CD4-positive, alpha-beta T cell treated with Interferon alpha-2 for 1 hour (primary cell): ENCODE results near the gene CPTP.

Source experiments
- DNase-seq, 2 donors: peaks; one replicate each; pipeline ENCODE4 v3.0.0-alpha.2; 2020 to 2022

The CPTP gene

GRCh38 chr1:1324524-1325287 is at the start of gene CPTP, which contains the start of gene INTS11:
TSS of gene CPTP (plus strand) at chr1:1324802. CDS start at chr1:1326911, 2,109 bp downstream.
TSS of gene INTS11 (minus strand) at chr1:1324660. CDS start at chr1:1324608, 52 bp downstream.
- peak; percentile 94 to 96 for DNase-seq

DNA sequence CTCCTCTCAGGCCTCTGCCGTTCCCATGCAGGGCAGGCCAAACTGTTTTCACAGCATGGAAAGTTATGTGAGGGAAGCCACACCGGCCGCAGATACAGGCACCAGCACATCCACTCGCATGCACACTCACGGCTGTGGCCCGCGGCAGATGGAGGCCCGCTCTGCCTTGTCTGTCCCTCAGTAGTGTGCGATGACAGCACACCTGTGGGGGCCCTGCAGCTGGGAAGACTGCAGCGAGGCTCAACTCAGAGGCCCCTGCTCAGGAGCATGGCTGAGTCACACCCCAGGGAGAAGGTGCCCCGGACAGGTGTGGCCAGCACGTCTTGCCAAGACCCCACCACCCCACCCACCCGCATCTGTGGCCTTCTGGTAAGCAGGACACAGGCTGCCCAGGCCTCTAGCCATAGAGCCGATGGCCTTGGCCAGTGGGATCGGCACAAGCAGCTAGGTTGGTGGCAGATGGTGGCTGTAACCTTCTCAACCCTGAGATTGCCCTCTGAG is 49.6 kb upstream of the CPTP start:
- DNase-seq = no peak

- DNase-seq = no peak
These were observed 48.8 kb upstream of the CPTP start for GRCh38 chr1:1275836-1276235.

DNA sequence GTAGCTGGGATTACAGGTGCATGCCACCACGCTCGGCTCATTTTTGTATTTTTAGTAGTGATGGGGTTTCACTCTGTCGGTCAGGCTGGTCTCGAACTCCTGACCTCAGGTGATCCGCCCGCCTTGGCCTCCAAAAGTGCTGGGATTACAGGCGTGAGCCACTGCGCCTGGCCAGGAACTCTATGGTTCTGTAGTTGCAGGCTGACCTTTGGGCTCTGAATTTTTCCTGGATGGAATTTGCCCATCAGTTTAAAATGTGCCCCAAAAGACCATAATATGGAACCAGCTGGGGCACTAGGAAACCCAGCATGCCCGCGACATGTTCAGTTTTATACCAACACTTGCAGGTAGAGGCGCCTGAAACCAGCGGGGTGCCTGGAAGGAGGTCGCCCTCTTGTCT is 46.0 kb upstream of the CPTP start:
- DNase-seq = no peak

DNA sequence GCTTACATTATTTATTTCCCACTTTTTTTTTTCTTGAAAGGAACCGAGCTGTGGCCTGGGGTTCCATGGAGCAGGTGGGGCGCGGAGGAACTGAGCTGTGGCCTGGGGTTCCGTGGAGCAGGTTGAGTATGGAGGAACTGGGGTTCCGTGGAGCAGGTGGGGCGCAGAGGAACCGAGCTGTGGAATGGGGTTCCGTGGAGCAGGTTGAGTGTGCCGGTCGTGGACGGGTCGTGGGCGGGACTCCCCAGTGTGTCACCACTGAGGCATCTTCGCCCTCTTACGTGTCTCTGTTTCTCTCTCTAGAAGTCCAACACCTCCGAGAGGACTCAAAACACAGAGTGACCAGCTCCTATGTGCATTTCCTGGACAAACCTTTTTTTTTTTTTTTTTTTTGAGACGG is 45.6 kb upstream of the CPTP start:
- DNase-seq = no peak

DNA sequence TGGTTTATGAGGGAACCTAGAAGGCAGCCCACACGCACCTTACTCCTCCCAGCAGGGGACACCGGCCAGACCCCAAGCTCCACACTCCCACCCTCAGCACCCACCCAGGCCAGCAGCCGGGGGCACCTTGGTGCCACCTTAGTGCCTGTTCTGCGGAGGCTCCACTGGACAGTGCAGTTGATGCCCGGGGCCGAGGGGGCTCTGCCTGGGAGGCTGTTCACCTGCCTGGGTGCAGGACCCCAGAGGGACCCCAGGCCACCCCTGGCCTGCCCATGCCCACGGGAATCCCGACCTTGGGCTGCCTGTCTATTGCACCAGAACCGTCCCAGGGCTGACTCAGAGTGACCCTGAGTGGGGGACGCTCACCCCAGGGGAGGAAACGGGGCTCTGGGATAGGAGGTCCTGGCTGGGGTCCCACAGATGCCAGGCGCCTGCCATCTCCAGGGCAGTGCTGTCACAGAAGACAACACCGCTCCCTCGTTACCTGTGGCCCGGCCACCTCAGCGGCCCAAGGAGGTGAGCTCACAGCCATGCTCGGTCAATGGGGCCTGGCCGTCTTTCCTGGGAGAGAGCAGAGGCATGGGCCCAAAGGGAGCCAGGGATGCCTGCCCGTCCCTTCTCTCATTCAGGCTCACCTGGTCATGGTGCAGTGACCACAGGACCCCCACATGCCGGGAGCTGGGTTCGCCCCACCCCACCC is 43.7 kb upstream of the CPTP start:
- DNase-seq = no peak

- no peak for DNase-seq
These were observed 42.9 kb upstream of the CPTP start for GRCh38 chr1:1281533-1282321.

- DNase-seq = no peak
These were observed 41.6 kb upstream of the CPTP start for GRCh38 chr1:1282998-1283397.

GRCh38 chr1:1283821-1284220 is 40.8 kb upstream of the CPTP start:
- no peak for DNase-seq

DNA sequence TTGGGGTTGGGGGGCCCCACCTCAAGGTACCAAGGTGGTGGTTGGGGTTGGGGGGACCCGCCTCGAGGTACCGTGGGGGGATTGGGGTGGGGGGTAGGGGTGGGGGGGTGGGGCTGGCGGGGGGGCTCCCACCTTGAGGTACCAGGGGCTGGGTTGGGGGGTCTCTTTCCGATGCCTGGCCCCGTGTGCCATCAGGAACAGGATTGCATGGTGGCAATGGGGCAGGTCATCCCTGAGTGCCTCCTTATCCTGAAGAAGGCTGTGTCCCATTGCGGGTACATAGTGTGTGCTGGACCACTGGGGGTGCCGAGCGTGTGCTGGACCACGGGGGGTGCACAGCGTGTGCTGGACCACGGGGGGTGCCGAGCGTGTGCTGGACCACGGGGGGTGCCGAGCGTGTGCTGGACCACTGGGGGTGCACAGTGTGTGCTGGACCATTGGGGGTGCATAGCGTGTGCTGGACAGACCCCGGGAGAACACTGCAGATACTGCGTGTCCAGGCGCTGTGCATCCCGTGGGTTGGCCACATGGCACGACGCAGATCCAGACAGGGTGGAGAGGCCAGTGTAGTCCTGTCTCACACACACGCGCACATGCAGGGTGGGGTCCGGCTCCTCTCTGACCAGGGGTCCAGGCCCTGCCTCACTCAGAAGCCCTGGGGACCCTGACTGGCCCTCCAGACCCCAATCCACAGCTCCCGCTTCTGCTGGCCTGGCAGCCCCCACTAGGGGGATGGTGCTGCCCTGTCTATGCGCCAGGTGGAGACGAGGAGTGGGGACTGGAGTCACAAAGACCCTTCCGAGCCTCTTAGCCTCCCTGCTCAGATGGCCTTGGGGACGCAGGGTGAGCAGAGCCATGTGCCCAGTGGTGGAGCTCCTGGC is 40.1 kb upstream of the CPTP start:
- no peak for DNase-seq

DNA sequence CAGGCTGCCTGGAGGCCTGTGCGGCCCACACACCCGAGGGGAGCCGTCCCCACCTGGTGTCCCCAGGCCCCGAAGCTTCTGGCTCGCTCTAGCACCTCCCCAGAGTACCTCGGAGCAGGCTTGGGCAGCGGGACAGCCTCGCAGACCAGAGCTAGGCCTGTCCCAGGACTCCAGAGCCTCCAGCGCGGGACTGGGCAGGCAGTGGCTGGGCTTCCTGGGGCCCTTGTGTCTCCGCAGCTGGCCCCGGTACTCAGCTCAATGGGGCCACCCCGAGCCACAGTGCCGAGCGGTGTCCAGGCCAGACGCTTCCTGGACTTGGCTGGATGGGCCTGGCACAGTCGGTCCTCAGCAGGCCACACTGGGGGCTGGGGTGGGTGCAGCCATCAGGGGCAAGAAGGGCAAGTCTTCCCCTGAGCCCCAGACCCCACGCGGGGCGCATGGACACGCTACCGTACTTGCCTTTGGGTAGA is 39.5 kb upstream of the CPTP start:
- DNase-seq = no peak

GRCh38 chr1:1285611-1286311 is 38.8 kb upstream of the CPTP start:
- DNase-seq = no peak

DNA sequence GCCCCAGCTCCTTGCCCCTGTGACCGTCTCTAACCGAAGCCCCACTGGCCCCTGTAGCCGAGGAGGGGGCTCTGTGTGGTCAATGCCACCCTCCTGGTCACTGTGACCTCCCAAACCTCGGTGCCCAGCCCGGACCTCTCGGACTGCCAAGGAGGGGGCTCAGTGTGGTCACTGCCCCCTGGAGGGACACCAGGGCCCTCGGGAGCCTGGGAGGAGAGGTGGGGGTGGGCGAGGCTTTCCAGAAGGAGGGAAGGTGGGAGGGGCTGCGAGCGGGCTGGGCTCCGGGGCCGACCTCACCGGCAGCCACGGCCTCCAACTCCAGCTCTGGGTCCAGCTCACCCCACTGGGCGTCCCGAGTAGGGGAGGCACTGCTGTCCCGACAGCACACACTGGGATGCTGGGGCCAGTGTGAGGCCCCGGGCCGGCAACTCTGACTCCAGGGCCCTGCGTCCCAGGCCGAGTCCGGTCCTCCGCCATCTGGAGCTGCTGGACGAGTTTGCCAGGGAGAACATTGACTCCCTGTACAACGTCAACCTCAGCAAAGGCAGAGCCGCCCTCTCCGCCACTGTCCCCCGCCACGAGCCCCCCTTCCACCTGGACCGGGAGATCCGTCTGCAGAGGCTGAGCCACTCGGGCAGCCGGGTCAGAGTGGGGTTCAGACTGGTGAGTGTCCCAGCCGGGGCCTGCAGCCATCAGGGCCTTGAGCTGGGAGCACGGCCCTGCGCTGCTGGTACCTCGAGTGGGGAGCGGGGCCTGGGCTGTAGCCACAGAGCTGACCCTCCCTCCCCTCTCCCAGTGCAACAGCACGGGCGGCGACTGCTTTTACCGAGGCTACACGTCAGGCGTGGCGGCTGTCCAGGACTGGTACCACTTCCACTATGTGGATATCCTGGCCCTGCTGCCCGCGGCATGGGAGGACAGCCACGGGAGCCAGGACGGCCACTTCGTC is 38.0 kb upstream of the CPTP start:
- no peak for DNase-seq

GRCh38 chr1:1287288-1288110 is 37.1 kb upstream of the CPTP start:
- DNase-seq = no peak

DNA sequence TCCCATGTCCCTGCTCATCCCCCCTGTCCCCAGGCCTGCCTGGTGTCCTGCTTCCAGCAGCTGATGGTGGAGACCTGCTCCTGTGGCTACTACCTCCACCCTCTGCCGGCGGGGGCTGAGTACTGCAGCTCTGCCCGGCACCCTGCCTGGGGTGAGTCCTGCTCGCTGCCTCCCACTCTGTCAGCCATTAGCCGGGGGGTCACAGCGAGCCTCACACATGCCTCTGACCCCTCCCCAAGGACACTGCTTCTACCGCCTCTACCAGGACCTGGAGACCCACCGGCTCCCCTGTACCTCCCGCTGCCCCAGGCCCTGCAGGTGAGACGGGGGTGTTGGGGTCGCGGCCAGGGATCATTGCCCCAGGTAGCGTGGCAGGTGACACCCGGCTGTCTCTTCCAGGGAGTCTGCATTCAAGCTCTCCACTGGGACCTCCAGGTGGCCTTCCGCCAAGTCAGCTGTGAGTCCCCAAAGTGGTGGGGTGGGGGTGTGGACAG is 34.3 kb upstream of the CPTP start:
- DNase-seq = peak; percentile 55 to 77

DNA sequence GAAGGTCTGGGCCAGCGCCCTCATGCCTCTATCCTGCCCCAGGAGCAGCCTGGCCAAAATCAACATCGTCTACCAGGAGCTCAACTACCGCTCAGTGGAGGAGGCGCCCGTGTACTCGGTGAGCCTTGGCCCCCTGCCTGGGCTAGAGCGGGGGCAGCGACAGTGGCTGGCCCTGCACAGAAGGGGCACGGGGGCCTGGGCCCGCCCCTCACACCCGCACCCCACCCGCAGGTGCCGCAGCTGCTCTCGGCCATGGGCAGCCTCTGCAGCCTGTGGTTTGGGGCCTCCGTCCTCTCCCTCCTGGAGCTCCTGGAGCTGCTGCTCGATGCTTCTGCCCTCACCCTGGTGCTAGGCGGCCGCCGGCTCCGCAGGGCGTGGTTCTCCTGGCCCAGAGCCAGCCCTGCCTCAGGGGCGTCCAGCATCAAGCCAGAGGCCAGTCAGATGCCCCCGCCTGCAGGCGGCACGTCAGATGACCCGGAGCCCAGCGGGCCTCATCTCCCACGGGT is 33.5 kb upstream of the CPTP start:
- DNase-seq = no peak

DNA sequence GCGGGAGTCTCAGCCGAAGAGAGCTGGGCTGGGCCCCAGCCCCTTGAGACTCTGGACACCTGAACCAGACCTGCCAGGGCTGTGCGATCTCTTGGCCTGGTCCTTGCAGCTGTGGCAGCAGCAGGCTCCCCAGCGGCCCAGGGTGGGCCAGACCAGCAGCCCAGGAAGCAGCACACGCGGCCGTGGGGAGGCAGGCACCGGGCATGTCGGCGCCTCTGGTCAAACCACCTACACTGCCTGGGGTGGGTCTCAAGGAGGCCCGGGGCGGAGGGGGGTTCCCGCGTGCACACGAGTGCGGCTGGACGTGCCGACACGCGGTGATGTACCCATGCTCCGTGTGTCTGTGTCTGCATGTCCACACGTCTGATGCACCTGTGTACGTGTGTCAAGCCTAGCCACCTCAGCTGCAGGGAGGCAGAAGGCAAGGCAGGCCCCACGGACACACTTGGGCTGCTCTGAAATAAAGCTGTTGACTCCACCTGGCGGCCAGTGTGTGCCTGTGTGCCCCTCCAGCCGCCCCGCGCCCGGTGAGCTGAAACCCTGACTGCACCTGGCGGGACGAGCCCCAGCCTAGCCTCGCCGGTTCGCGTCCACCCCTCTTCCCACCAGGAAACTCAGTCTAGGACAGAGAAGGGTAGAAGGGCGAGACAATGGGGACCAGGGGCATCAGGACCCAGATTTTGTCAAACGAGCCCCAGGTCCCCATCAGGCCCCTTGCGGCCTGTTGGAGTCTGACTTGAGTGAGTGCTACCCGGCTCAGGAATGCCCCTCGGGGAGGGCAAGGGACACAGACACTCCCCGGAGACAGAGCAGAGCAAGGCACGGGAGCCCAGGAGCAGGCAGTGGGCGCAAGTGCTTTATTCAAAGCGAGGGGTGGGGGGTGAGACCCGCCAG is 32.8 kb upstream of the CPTP start:
- peak; percentile 59 to 78 for DNase-seq

GRCh38 chr1:1292442-1292779 is 32.2 kb upstream of the CPTP start:
- no peak for DNase-seq
